Caco-2 (cell line): ENCODE measurements around the gene ETV6. TPM values are rescaled to one million over a fixed set of nuclear protein-coding genes. Genes with fewer than 3 reads are reported as not detected.

Source experiments
- BruUV-seq: library from RNA; stranded (reverse); fragments of 400-500 nt; replicated peaks from 2 replicates; lab custom pipeline; 2021; lab: Mats Ljungman, UMichigan
- CTCF ChIA-PET: fragments of 300-600 bp; sonication (Branson Sonifier 250); formaldehyde crosslinking; loops from one replicate; lab custom pipeline; 2022; ENCODE audit warnings: antibody characterized with exemption; lab: Charles Lee
- POLR2A ChIA-PET: fragments of 300-600 bp; sonication (Branson Sonifier 250); formaldehyde crosslinking; loops from one replicate; lab custom pipeline; 2022; ENCODE audit warnings: antibody characterized with exemption; lab: Charles Lee
- DNase-seq, 2 experiments: peaks; one replicate each; pipeline versions ENCODE4 v3.0.0 to v3.0.0-alpha.2; 2020 to 2022
- H3K27me3 ChIP-seq: replicated peaks from 2 replicates; pipeline ENCODE4 v1.6.0; 2011; ENCODE audit warnings: low read length; ENCODE audit not compliant: control insufficient read depth, insufficient read depth
- H3K36me3 ChIP-seq: 2 replicates; pipeline ENCODE4 v1.5.1; 2011; ENCODE audit warnings: low read length; ENCODE audit not compliant: control insufficient read depth, insufficient read depth
- H3K4me1 ChIP-seq: fragments of 250-450 bp; sonication (Bioruptor Pico); 2 replicates; pipeline ENCODE4 v1.5.1; 2020; ENCODE audit warnings: mild to moderate bottlenecking
- H3K4me3 ChIP-seq: 2 replicates; pipeline ENCODE4 v1.5.1; 2011; ENCODE audit warnings: low read depth, mild to moderate bottlenecking, control low read depth, low read length
- H3K9me3 ChIP-seq: fragments of 250-450 bp; sonication (Bioruptor Pico); 2 replicates; pipeline ENCODE4 v1.5.1; 2020; ENCODE audit warnings: mild to moderate bottlenecking, moderate library complexity
- H3K27ac Mint-ChIP-seq: one replicate; pipeline ENCODE4 v1.8.0; 2022; ENCODE audit warnings: mixed read lengths; ENCODE audit not compliant: unreplicated experiment
- H3K27me3 Mint-ChIP-seq: one replicate; pipeline ENCODE4 v1.8.0; 2022; ENCODE audit warnings: mixed read lengths; ENCODE audit not compliant: insufficient read depth, unreplicated experiment
- H3K36me3 Mint-ChIP-seq: one replicate; pipeline ENCODE4 v1.8.0; 2022; ENCODE audit warnings: mild to moderate bottlenecking, mixed read lengths; ENCODE audit not compliant: insufficient read depth, unreplicated experiment
- H3K4me1 Mint-ChIP-seq: one replicate; pipeline ENCODE4 v1.8.0; 2022; ENCODE audit warnings: low read depth, mixed read lengths; ENCODE audit not compliant: unreplicated experiment
- H3K4me3 Mint-ChIP-seq: one replicate; pipeline ENCODE4 v1.8.0; 2022; ENCODE audit warnings: mild to moderate bottlenecking, moderate library complexity, mixed read lengths; ENCODE audit not compliant: unreplicated experiment
- H3K9me3 Mint-ChIP-seq: one replicate; pipeline ENCODE4 v1.8.0; 2022; ENCODE audit warnings: mixed read lengths; ENCODE audit not compliant: unreplicated experiment
- intact Hi-C: fragments of 100-400 bp; cut with micrococcal nuclease; formaldehyde crosslinking; loops from one replicate; pipeline ENCODE4 v1.10.0; 2022; ENCODE audit not compliant: unreplicated experiment
- total RNA-seq: library from RNA; stranded (reverse); gene quantifications from 2 replicates; pipeline ENCODE4 v1.2.3, GENCODE V29; 2022
- TF ChIP-seq, protein P1 (sequence below), 2 experiments: fragments of 200-600 bp in 1 of 2; IDR thresholded peaks; 1 replicate in 1 of 2; 2 replicates in 1 of 2; pipeline versions ENCODE4 v1.5.1 to v1.8.0; 2011 to 2022; ENCODE audit warnings: antibody characterized with exemption in 1 of 2, control low read depth in 1 of 2, inconsistent platforms in 1 of 2, low read depth in 1 of 2, low read length in 1 of 2, mild to moderate bottlenecking in 1 of 2, moderate library complexity in 1 of 2; ENCODE audit not compliant: insufficient read depth in 1 of 2, severe bottlenecking in 1 of 2, unreplicated experiment in 1 of 2

ETV6 gene
- total RNA-seq, 1 experiment from 2014 or later: 15.6 TPM

DNA sequence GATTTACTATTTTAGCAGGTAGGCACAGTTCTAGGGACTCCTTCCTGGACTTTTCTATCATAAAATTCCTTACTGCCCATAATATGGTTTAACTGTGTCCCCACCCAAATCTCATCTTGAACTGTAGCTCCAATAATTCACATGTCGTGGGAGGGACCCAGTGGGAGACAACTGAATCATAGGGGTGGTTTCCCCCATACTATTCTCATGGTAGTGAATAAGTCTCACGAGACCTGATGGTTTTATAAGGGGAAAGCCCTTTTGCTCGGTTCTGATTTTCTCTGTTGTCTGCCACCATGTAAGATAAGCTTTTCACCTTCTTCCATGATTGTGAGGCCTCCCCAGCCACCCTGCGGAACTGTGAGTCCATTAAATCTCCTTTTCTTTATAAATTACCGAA lies 10.0 kb upstream of the ETV6 start:
- no peak for DNase-seq
- H3K27ac Mint-ChIP-seq: no peak overlapping the region
- no peaks in the 10 kb centered on the region for H3K36me3 Mint-ChIP-seq
- H3K4me3 Mint-ChIP-seq: no peak overlapping the region
- no TSS peak for BruUV-seq
- ChIA-PET POLR2A (no interaction called here), CTCF (no interaction called here)
- no peak overlapping the region for H3K4me3 ChIP-seq
- intact Hi-C loops: no loop called here
- H3K36me3 ChIP-seq: no peaks in the 10 kb centered on the region
- no peaks in the 10 kb centered on the region for H3K27me3 ChIP-seq
- peaks cover 19% of the 10 kb centered on the region for H3K9me3 ChIP-seq
- no peaks in the 10 kb centered on the region for H3K27me3 Mint-ChIP-seq
- H3K4me1 Mint-ChIP-seq: no peaks in the 10 kb centered on the region
- H3K4me1 ChIP-seq: no peaks in the 10 kb centered on the region
- TF ChIP-seq, protein P1, sequence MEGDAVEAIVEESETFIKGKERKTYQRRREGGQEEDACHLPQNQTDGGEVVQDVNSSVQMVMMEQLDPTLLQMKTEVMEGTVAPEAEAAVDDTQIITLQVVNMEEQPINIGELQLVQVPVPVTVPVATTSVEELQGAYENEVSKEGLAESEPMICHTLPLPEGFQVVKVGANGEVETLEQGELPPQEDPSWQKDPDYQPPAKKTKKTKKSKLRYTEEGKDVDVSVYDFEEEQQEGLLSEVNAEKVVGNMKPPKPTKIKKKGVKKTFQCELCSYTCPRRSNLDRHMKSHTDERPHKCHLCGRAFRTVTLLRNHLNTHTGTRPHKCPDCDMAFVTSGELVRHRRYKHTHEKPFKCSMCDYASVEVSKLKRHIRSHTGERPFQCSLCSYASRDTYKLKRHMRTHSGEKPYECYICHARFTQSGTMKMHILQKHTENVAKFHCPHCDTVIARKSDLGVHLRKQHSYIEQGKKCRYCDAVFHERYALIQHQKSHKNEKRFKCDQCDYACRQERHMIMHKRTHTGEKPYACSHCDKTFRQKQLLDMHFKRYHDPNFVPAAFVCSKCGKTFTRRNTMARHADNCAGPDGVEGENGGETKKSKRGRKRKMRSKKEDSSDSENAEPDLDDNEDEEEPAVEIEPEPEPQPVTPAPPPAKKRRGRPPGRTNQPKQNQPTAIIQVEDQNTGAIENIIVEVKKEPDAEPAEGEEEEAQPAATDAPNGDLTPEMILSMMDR (IDR thresholded peaks at IDR 0.05; ENCODE audit: insufficient read depth in 1 of 2, low read depth in 1 of 2, low read length in 1 of 2, severe bottlenecking in 1 of 2, unreplicated experiment in 1 of 2): no peak
- peaks cover 15% of the 10 kb centered on the region for H3K9me3 Mint-ChIP-seq

DNA sequence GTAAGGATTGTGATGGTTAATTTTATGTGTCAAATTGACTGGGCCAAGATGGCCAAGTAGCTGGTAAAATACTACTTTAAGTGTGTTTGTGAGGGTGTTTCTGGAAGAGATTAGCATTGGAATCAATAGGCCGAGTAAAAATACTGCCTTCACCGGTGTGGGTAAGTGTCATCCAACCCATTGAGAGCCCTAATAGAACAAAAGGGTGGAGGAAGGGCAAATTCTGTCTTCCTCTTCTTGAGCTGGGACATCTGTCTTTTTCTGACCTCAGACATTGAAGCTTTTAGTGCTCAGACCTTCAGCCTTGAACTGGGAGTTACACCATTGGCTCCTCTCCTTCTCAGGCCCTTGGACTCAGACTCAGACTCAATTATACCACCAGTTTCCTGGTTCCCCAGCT lies 8.0 kb upstream of the ETV6 start:
- ChIA-PET CTCF (interaction anchor here (0.6 kb wide), 2 partner anchors 250 to 288 kb away, joined by 3 read pairs; no protein-coding TSS in a partner anchor), POLR2A (no interaction called here)
- Mint-ChIP-seq H3K27me3 (no peaks in the 10 kb centered on the region), H3K4me3 (no peak overlapping the region), H3K4me1 (no peaks in the 10 kb centered on the region), H3K36me3 (no peaks in the 10 kb centered on the region), H3K27ac (no peak overlapping the region), H3K9me3 (no peaks in the 10 kb centered on the region)
- DNase-seq: no peak
- no peak overlapping the region for H3K4me3 ChIP-seq
- no peaks in the 10 kb centered on the region for H3K36me3 ChIP-seq
- TF ChIP-seq, protein P1 (IDR thresholded peaks at IDR 0.05; ENCODE audit: insufficient read depth in 1 of 2, low read depth in 1 of 2, low read length in 1 of 2, severe bottlenecking in 1 of 2, unreplicated experiment in 1 of 2): no peak
- no peaks in the 10 kb centered on the region for H3K4me1 ChIP-seq
- H3K27me3 ChIP-seq: no peaks in the 10 kb centered on the region
- intact Hi-C loops: no loop called here
- no TSS peak for BruUV-seq
- H3K9me3 ChIP-seq: peaks cover 4% of the 10 kb centered on the region

DNA sequence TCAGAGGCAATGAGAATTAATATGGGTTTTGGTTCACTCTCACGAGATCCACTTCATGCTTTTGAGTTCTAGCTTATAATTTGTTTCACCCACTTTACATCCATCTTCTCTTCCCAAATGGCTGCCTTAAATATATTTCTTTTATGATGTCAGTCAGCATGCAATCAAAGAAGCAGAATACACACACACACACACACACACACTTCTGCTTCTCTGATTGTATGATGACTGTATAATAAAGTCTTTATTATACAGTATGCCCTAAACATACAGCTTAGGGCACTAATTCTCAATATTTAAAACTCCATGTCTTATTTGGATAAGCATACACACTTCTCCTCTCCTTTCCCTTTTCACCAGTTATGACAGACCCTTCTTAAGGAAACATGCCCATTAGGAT lies 6.7 kb upstream of the ETV6 start:
- no peaks in the 10 kb centered on the region for H3K4me1 Mint-ChIP-seq
- H3K27ac Mint-ChIP-seq: no peak overlapping the region
- H3K4me3 ChIP-seq: no peak overlapping the region
- H3K36me3 Mint-ChIP-seq: no peaks in the 10 kb centered on the region
- no peak overlapping the region for H3K4me3 Mint-ChIP-seq
- H3K36me3 ChIP-seq: no peaks in the 10 kb centered on the region
- no peaks in the 10 kb centered on the region for H3K27me3 ChIP-seq
- POLR2A ChIA-PET: no interaction called here
- CTCF ChIA-PET: no interaction called here
- H3K4me1 ChIP-seq: no peaks in the 10 kb centered on the region
- H3K27me3 Mint-ChIP-seq: no peaks in the 10 kb centered on the region
- intact Hi-C loops: no loop called here
- H3K9me3 Mint-ChIP-seq: no peaks in the 10 kb centered on the region
- TF ChIP-seq, protein P1 (IDR thresholded peaks at IDR 0.05; ENCODE audit: insufficient read depth in 1 of 2, low read depth in 1 of 2, low read length in 1 of 2, severe bottlenecking in 1 of 2, unreplicated experiment in 1 of 2): no peak
- DNase-seq: no peak
- BruUV-seq: no TSS peak
- H3K9me3 ChIP-seq: 0 out of 2 replicates have a peak, but pooled peaks cover 3% of the 10 kb centered on the region
